Skin of body (tissue), 2 donors: ENCODE results near the gene CACNA1A. TPM values are rescaled to one million over a fixed set of nuclear protein-coding genes. Genes with fewer than 3 reads are reported as not detected.
"Not testable (repeated sequence)": the region's sequence is repeated elsewhere in the genome, so short reads cannot be mapped to it uniquely, and the experiment has no call there.

Source experiments
- DNase-seq: peaks from one replicate; lab custom pipeline; 2025; lab: John Stamatoyannopoulos, UW
- total RNA-seq: library from RNA; depleted of rRNA; stranded (reverse); fragments of >200 nt; gene quantifications from one replicate; pipeline ENCODE4 v1.2.3, GENCODE V29; 2014

CACNA1A gene
- total RNA-seq, 1 donor from 2014 or later = 1.5 TPM

GRCh38 chr19:13169769-13170168 lies 336.5 kb downstream of the CACNA1A start:
- no peak for DNase-seq

GRCh38 chr19:13166151-13166550 lies 340.1 kb downstream of the CACNA1A start:
- DNase-seq = not testable (repeated sequence)

- DNase-seq = no peak
These were observed 340.9 kb downstream of the CACNA1A start for GRCh38 chr19:13165162-13165997.

- peak; percentile 88 for DNase-seq
These were observed 341.7 kb downstream of the CACNA1A start for GRCh38 chr19:13164343-13165161.

GRCh38 chr19:13163609-13164342 lies 342.5 kb downstream of the CACNA1A start:
- DNase-seq = peak; percentile 82

GRCh38 chr19:13162724-13163608 lies 343.3 kb downstream of the CACNA1A start:
- DNase-seq = peak; percentile 94

GRCh38 chr19:13160557-13160956 lies 345.7 kb downstream of the CACNA1A start:
- no peak for DNase-seq

GRCh38 chr19:13159713-13160112 lies 346.6 kb downstream of the CACNA1A start:
- DNase-seq = no peak
